Tibial nerve (tissue), 4 donors: ENCODE data around the gene FYB1.

ENCODE experiments used
- CTCF ChIP-seq, 5 experiments: fragments of 200-600 bp in 3 of 5; fragments of 450-650 bp in 2 of 5; sonication (generic) in 3 of 5; IDR thresholded peaks; one replicate each; pipeline ENCODE4 v1.5.1; 2016 to 2019; ENCODE audit warnings: antibody characterized with exemption in 5 of 5, mild to moderate bottlenecking in 3 of 5, moderate library complexity in 2 of 5
- EP300 ChIP-seq, 2 donors: sonication (generic); formaldehyde crosslinking; IDR thresholded peaks; one replicate each; pipeline ENCODE4 v1.6.1; 2017; ENCODE audit warnings: antibody characterized with exemption in 2 of 2, mild to moderate bottlenecking in 1 of 2
- POLR2A ChIP-seq, 2 donors: fragments of 450-650 bp; IDR thresholded peaks; one replicate each; pipeline ENCODE4 v1.6.1; 2017; ENCODE audit warnings: antibody characterized with exemption in 2 of 2, mild to moderate bottlenecking in 2 of 2, moderate library complexity in 2 of 2

GRCh38 chr5:39266442-39266841 is 47.1 kb upstream of the FYB1 start:
- TF ChIP-seq CTCF (IDR thresholded peaks at IDR 0.05) (no peak), POLR2A (IDR thresholded peaks at IDR 0.05) (no peak), EP300 (IDR thresholded peaks at IDR 0.05) (no peak)
